Tracheal epithelial cell (primary cell): ENCODE measurements around the gene ZBTB11. TPM values are rescaled to one million over a fixed set of nuclear protein-coding genes. Genes with fewer than 3 reads are reported as not detected.

Experiments
- total RNA-seq: library from RNA; depleted of rRNA; stranded (reverse); fragments of >200 nt; gene quantifications from 2 replicates; pipeline ENCODE4 v1.2.1, GENCODE V29; 2014

ZBTB11 gene, protein sequence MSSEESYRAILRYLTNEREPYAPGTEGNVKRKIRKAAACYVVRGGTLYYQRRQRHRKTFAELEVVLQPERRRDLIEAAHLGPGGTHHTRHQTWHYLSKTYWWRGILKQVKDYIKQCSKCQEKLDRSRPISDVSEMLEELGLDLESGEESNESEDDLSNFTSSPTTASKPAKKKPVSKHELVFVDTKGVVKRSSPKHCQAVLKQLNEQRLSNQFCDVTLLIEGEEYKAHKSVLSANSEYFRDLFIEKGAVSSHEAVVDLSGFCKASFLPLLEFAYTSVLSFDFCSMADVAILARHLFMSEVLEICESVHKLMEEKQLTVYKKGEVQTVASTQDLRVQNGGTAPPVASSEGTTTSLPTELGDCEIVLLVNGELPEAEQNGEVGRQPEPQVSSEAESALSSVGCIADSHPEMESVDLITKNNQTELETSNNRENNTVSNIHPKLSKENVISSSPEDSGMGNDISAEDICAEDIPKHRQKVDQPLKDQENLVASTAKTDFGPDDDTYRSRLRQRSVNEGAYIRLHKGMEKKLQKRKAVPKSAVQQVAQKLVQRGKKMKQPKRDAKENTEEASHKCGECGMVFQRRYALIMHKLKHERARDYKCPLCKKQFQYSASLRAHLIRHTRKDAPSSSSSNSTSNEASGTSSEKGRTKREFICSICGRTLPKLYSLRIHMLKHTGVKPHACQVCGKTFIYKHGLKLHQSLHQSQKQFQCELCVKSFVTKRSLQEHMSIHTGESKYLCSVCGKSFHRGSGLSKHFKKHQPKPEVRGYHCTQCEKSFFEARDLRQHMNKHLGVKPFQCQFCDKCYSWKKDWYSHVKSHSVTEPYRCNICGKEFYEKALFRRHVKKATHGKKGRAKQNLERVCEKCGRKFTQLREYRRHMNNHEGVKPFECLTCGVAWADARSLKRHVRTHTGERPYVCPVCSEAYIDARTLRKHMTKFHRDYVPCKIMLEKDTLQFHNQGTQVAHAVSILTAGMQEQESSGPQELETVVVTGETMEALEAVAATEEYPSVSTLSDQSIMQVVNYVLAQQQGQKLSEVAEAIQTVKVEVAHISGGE
- total RNA-seq, result 26.5 and 33.9 TPM in 2 replicates

DNA sequence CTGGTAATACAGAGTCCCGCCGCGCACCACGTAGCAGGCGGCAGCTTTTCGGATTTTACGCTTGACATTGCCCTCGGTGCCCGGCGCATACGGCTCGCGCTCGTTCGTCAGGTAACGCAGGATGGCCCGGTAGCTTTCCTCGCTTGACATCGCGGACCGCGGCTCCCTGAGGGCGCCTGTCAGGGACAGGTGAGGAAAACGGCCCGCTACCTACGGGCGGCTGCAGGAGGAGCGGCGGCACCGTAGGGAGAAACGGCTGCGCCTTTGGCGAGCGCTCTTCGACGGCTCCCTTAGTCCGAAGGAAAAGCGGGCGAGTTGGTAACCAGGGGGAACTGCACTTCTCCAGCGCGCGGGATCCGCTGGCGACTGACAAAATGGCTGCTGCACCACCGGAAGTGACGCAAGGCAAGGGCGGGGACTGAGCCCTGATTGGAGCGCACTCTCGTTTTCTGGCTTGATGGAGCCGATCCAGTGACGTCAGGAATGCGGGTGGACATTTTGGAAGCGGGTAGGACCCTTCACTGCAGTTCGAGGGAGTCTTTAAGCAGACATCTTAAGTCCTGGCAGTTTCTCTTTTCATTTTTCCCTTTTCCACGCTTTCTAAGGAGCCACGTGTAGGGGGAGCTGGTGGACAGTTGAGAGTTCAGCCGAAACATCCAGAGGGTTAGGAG, at the start of gene ZBTB11:
ZBTB11 (minus strand) TSS at position 368 of the 671 bp plus-strand sequence; CDS start at position 150, 218 bp downstream.

DNA sequence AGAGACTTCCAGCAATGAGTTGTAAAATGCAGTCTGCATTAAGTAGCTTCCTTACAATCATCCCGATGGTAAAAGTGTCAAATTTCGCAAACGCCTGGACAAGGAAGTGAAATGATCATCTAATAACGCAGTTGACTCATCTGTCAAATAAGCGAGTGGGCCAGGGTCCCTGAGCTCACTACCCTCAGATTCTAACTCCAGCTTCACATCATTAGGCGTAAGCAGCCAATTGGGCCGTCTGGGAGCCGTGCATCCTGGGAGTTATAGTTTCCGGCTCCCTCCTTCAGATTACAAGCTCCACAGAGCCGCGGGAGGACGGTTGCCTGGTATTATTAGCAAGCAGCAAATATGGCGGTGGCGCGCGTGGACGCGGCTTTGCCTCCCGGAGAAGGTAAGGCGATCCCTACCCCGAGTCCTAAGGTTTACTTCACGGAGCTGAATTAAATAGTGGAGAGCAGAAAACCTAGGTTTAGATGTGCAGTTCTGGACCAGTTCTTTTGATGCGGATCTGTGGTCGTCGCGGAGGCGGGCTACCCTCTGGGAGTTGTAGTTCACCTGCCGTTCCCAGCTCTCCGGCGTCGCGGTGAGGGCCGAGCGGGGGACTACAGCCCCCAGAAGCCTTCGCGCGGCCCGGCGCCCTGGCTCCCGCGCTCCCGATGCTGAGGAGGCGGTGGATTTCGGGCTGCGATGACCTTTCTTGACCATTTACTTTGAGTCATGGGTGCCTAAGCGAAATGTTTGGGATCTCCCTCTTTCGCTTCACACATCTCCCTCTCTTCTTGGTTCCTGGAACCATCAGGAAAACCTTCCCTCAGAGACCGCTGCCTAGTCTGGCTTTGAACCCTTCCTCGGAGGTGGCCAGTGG, 47.6 kb upstream of the ZBTB11 start, which contains the start of gene CEP97:
CEP97 (plus strand) TSS at position 286 of the 865 bp plus-strand sequence; CDS start at position 349, 63 bp downstream.

Other genes starting within 250 kb of the ZBTB11 start
- 5.1 and 5.5 TPM in 2 replicates for gene SENP7, start 163.9 kb downstream of the ZBTB11 start, total RNA-seq
- gene TRMT10C, start 115.3 kb downstream of the ZBTB11 start, total RNA-seq, result 28.9 and 40.3 TPM in 2 replicates
- gene PCNP, start 103.0 kb downstream of the ZBTB11 start, total RNA-seq, result 73.0 and 115 TPM in 2 replicates
- gene RPL24, start 9.6 kb upstream of the ZBTB11 start, total RNA-seq, result 1,646 and 2,379 TPM in 2 replicates
- gene CEP97, start 47.5 kb upstream of the ZBTB11 start, total RNA-seq, result 10.6 and 15.3 TPM in 2 replicates
- 5.8 and 6.5 TPM in 2 replicates for gene NXPE3, start 102.1 kb upstream of the ZBTB11 start, total RNA-seq
- gene NFKBIZ, start 172.4 kb upstream of the ZBTB11 start, total RNA-seq, result 49.0 and 120 TPM in 2 replicates